HepG2 (cell line): Measurements from ENCODE around the gene NSUN3. TPM values are rescaled to one million over a fixed set of nuclear protein-coding genes. Genes with fewer than 3 reads are reported as not detected.

Experiments
- ATAC-seq: fragments of 200-7000 bp; cut with Tn5 transposase; 3 replicates; pipeline ENCODE4 v1.9.1; 2020; ENCODE audit warnings: mild to moderate bottlenecking, moderate library complexity
- BruUV-seq: library from RNA; stranded (reverse); fragments of 400-500 nt; replicated peaks from 2 replicates; lab custom pipeline; 2021; lab: Mats Ljungman, UMichigan
- CTCF ChIA-PET: fragments of 300-600 bp; formaldehyde crosslinking; extraction: SDS; loops from one replicate; lab custom pipeline; 2021; ENCODE audit warnings: low total read pairs, inconsistent platforms, low intra/inter-chr PET ratio; lab: Yijun Ruan, JAX
- POLR2A ChIA-PET: fragments of 350-600 bp; sonication (Branson Sonifier 250); formaldehyde crosslinking; loops from one replicate; lab custom pipeline; 2020; ENCODE audit warnings: antibody characterized with exemption, inconsistent platforms; lab: Yijun Ruan, JAX
- DNase-seq: peaks from one replicate; pipeline ENCODE4 v3.0.0-alpha.2; 2015; ENCODE audit warnings: low spot score
- FAIRE-seq: peaks from 3 replicates; lab custom pipeline; 2011; peaks lifted over from hg19 to GRCh38; lab: Jason Lieb, UNC
- H2AFZ ChIP-seq: one replicate; pipeline ENCODE4 v1.6.1; 2011; ENCODE audit warnings: low read length, inconsistent platforms
- H3K27ac ChIP-seq: fragments of 300-600 bp; 3 replicates; pipeline ENCODE4 v1.8.0; 2011; ENCODE audit warnings: mixed run types, mild to moderate bottlenecking, mixed read lengths, low read length, inconsistent platforms; ENCODE audit not compliant: insufficient read depth; ENCODE audit errors: extremely low read length
- H3K27me3 ChIP-seq, 2 experiments: fragments of 200-600 bp in 1 of 2; 2 replicates in 1 of 2; 3 replicates in 1 of 2; pipeline versions ENCODE4 v1.6.0 to v1.8.0; 2011; ENCODE audit warnings: low read length in 2 of 2, mild to moderate bottlenecking in 2 of 2, moderate library complexity in 2 of 2, inconsistent platforms in 1 of 2; ENCODE audit not compliant: insufficient read depth in 2 of 2, control insufficient read depth in 1 of 2
- H3K36me3 ChIP-seq, 2 experiments: fragments of 200-600 bp in 1 of 2; replicated peaks in 1 of 2; 2 replicates in 1 of 2; 3 replicates in 1 of 2; pipeline versions ENCODE4 v1.5.1 to v1.8.0; 2011; ENCODE audit warnings: low read length in 2 of 2, inconsistent platforms in 1 of 2; ENCODE audit not compliant: insufficient read depth in 2 of 2, control insufficient read depth in 1 of 2
- H3K4me1 ChIP-seq: 2 replicates; pipeline ENCODE4 v1.5.1; 2012; ENCODE audit warnings: low read length, inconsistent platforms; ENCODE audit not compliant: insufficient read depth
- H3K4me2 ChIP-seq: 2 replicates; pipeline ENCODE4 v1.6.0; 2011; ENCODE audit warnings: low read depth, low read length, inconsistent platforms
- H3K4me3 ChIP-seq, 3 experiments: fragments of 200-600 bp in 1 of 3; sonication (generic), shearing (Covaris generic) in 1 of 3; replicated peaks in 1 of 3; 2 replicates each; pipeline ENCODE4 v1.5.1; 2011 to 2016; ENCODE audit warnings: low read length in 3 of 3, inconsistent platforms in 2 of 3, low read depth in 2 of 3, mild to moderate bottlenecking in 2 of 3, control low read depth in 1 of 3, mixed read lengths in 1 of 3; ENCODE audit not compliant: insufficient read depth in 1 of 3
- H3K79me2 ChIP-seq: one replicate; pipeline ENCODE4 v1.6.1; 2011; ENCODE audit warnings: low read length, inconsistent platforms; ENCODE audit not compliant: insufficient read depth
- H3K9ac ChIP-seq: 2 replicates; pipeline ENCODE4 v1.6.0; 2011; ENCODE audit warnings: mild to moderate bottlenecking, low read depth, low read length, inconsistent platforms; ENCODE audit not compliant: insufficient read depth
- H3K9me3 ChIP-seq: 2 replicates; pipeline ENCODE4 v1.5.1; 2012; ENCODE audit warnings: mild to moderate bottlenecking, low read length
- H4K20me1 ChIP-seq: 2 replicates; pipeline ENCODE4 v1.6.0; 2011; ENCODE audit warnings: inconsistent platforms, mild to moderate bottlenecking, low read length, moderate library complexity; ENCODE audit not compliant: insufficient read depth
- DMAP1 ChIP-seq: IDR thresholded peaks from 2 replicates; pipeline ENCODE4 v1.6.1; 2016
- DNMT3B ChIP-seq: conservative IDR thresholded peaks from 2 replicates; pipeline ENCODE4 v1.6.1; 2016; ENCODE audit warnings: missing biosample characterization, control low read depth
- HNRNPH1 ChIP-seq: fragments of 200-400 bp; formaldehyde crosslinking; optimal IDR thresholded peaks from 2 replicates; pipeline ENCODE3; 2017; ENCODE audit warnings: mild to moderate bottlenecking, low read depth, low read length
- MATR3 ChIP-seq: sonication (generic); formaldehyde crosslinking; IDR thresholded peaks from 2 replicates; pipeline ENCODE4 v1.4.0; 2020; ENCODE audit warnings: missing genetic modification reagents
- MIXL1 ChIP-seq: IDR thresholded peaks from 2 replicates; pipeline ENCODE4 v1.6.1; 2016
- ONECUT2 ChIP-seq: sonication (generic); formaldehyde crosslinking; IDR thresholded peaks from 2 replicates; pipeline ENCODE4 v1.4.0; 2020; ENCODE audit warnings: missing genetic modification reagents
- PCBP1 ChIP-seq: fragments of 200-400 bp; formaldehyde crosslinking; IDR thresholded peaks from 2 replicates; pipeline ENCODE4 v1.6.1; 2017; ENCODE audit warnings: mild to moderate bottlenecking, low read depth, low read length, borderline replicate concordance
- POLR2AphosphoS5 ChIP-seq: IDR thresholded peaks from 2 replicates; pipeline ENCODE4 v1.6.1; 2012; ENCODE audit warnings: low read depth, low read length
- SP140L ChIP-seq: sonication (generic); formaldehyde crosslinking; IDR thresholded peaks from 2 replicates; pipeline ENCODE4 v1.4.0; 2020; ENCODE audit warnings: missing genetic modification reagents, borderline replicate concordance
- ZNF431 ChIP-seq: sonication (generic); formaldehyde crosslinking; IDR thresholded peaks from 2 replicates; pipeline ENCODE4 v1.9.0; 2022; ENCODE audit warnings: missing genetic modification reagents, low read depth, mild to moderate bottlenecking, borderline replicate concordance
- ZNF547 ChIP-seq: sonication (generic); formaldehyde crosslinking; IDR thresholded peaks from 2 replicates; pipeline ENCODE4 v1.5.1; 2020; ENCODE audit warnings: mild to moderate bottlenecking, missing genetic modification reagents
- in situ Hi-C: cut with HindIII; loops from 2 replicates; pipeline ENCODE4 v1.10.0; 2017; ENCODE audit warnings: low pct_unique_long_range_greater_than_20kb; ENCODE audit not compliant: extremely low pct_ligation_motif_present
- intact Hi-C: fragments of 100-400 bp; cut with micrococcal nuclease; formaldehyde crosslinking; loops from one replicate; pipeline ENCODE4 v1.10.0; 2022; ENCODE audit not compliant: unreplicated experiment
- polyA plus RNA-seq, 8 experiments: library from polyadenylated mRNA; depleted of rRNA in 3 of 8; stranded (reverse) in 7 of 8; unstranded in 1 of 8; fragments of >200 nt; fragmentation: Illumina TruSeq in 4 of 8; extraction: Trizol in 4 of 8; gene quantifications; 2 replicates each; pipeline versions ENCODE4 v1.2.1 to v1.2.3, GENCODE V29; 2011 to 2016; ENCODE audit warnings: low read depth in 4 of 8, missing spikeins in 1 of 8, mixed read lengths in 1 of 8; ENCODE audit not compliant: insufficient read depth in 1 of 8
- total RNA-seq, 5 experiments: library from RNA; depleted of rRNA; stranded (reverse); fragments of >200 nt; fragmentation: Illumina TruSeq; extraction: Trizol; gene quantifications; 2 replicates each; pipeline ENCODE4 v1.2.3, GENCODE V29; 2016; ENCODE audit warnings: low read depth in 1 of 5
- TF ChIP-seq, protein P1 (sequence below): sonication (generic); formaldehyde crosslinking; IDR thresholded peaks from 2 replicates; pipeline ENCODE4 v1.5.0; 2020; ENCODE audit warnings: missing genetic modification reagents
- TF ChIP-seq, protein P2 (sequence below): fragments of 450-650 bp; IDR thresholded peaks from 2 replicates; pipeline ENCODE4 v1.6.1; 2017
- TF ChIP-seq, protein P3 (sequence below): sonication (generic); formaldehyde crosslinking; IDR thresholded peaks from 2 replicates; pipeline ENCODE4 v1.4.0; 2020; ENCODE audit warnings: missing genetic modification reagents, borderline replicate concordance
- TF ChIP-seq, protein P4 (sequence below): sonication (generic); formaldehyde crosslinking; IDR thresholded peaks from 2 replicates; pipeline ENCODE4 v1.4.0; 2020; ENCODE audit warnings: mild to moderate bottlenecking, missing genetic modification reagents

Gene NSUN3
- total and polyA plus RNA-seq, 2 of the 13 experiments (the other 11 are each of a cell fraction or from before 2014, with no cell fraction given): 3.2 to 10.6 TPM

DNA sequence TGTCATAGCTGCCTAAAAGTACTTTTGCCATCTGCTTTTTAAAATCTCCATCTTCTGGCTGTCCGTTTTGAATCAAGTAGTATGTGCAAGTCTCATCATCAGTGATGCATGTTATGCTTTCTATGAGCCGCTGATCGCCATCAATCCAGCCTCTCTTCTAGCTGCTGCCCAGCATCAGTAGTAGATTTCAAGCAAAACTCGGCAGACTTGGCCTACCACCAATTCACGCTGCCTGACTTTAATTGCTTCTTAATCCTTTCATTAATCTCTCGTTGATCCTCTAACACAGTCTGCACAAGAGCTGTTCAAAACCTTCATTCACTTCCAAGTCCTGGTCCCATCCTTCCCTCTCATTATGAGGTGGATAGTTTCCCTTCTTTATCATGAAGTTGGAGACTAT, 104.9 kb downstream of the NSUN3 start (continued):
- TF ChIP-seq, protein P1, sequence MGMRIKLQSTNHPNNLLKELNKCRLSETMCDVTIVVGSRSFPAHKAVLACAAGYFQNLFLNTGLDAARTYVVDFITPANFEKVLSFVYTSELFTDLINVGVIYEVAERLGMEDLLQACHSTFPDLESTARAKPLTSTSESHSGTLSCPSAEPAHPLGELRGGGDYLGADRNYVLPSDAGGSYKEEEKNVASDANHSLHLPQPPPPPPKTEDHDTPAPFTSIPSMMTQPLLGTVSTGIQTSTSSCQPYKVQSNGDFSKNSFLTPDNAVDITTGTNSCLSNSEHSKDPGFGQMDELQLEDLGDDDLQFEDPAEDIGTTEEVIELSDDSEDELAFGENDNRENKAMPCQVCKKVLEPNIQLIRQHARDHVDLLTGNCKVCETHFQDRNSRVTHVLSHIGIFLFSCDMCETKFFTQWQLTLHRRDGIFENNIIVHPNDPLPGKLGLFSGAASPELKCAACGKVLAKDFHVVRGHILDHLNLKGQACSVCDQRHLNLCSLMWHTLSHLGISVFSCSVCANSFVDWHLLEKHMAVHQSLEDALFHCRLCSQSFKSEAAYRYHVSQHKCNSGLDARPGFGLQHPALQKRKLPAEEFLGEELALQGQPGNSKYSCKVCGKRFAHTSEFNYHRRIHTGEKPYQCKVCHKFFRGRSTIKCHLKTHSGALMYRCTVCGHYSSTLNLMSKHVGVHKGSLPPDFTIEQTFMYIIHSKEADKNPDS (CRISPR knock-in tag): no peak
- TF ChIP-seq, protein P2, sequence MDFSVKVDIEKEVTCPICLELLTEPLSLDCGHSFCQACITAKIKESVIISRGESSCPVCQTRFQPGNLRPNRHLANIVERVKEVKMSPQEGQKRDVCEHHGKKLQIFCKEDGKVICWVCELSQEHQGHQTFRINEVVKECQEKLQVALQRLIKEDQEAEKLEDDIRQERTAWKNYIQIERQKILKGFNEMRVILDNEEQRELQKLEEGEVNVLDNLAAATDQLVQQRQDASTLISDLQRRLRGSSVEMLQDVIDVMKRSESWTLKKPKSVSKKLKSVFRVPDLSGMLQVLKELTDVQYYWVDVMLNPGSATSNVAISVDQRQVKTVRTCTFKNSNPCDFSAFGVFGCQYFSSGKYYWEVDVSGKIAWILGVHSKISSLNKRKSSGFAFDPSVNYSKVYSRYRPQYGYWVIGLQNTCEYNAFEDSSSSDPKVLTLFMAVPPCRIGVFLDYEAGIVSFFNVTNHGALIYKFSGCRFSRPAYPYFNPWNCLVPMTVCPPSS: no peak
- TF ChIP-seq ZNF547 (CRISPR knock-in tag) (no peak), PCBP1 (no peak), POLR2AphosphoS5 (no peak), SP140L (CRISPR knock-in tag) (no peak)

DNA sequence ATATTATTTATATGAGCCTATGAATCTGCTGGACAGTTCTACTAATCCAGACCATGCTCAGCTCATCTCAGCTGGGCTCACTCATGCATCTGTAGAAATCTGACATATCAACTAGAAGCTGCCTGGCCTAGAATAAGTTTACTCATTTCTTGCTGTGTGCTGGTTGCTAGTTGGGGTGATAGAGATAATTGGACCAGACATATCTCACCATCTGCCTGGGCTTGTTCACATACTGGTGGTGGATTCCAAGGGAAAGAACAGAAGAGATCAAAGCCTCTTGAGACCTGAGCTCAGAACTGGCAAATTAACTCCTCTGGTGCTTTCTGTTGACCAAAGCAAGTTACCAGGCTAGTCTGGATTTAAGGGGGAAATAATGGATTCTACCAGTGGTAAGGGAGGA, 109.1 kb downstream of the NSUN3 start:
- CTCF ChIA-PET: no interaction called here
- in situ Hi-C loops: no loop called here
- TF ChIP-seq, protein P3, sequence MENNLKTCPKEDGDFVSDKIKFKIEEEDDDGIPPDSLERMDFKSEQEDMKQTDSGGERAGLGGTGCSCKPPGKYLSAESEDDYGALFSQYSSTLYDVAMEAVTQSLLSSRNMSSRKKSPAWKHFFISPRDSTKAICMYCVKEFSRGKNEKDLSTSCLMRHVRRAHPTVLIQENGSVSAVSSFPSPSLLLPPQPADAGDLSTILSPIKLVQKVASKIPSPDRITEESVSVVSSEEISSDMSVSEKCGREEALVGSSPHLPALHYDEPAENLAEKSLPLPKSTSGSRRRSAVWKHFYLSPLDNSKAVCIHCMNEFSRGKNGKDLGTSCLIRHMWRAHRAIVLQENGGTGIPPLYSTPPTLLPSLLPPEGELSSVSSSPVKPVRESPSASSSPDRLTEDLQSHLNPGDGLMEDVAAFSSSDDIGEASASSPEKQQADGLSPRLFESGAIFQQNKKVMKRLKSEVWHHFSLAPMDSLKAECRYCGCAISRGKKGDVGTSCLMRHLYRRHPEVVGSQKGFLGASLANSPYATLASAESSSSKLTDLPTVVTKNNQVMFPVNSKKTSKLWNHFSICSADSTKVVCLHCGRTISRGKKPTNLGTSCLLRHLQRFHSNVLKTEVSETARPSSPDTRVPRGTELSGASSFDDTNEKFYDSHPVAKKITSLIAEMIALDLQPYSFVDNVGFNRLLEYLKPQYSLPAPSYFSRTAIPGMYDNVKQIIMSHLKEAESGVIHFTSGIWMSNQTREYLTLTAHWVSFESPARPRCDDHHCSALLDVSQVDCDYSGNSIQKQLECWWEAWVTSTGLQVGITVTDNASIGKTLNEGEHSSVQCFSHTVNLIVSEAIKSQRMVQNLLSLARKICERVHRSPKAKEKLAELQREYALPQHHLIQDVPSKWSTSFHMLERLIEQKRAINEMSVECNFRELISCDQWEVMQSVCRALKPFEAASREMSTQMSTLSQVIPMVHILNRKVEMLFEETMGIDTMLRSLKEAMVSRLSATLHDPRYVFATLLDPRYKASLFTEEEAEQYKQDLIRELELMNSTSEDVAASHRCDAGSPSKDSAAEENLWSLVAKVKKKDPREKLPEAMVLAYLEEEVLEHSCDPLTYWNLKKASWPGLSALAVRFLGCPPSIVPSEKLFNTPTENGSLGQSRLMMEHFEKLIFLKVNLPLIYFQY (CRISPR knock-in tag): no peak
- TF ChIP-seq DNMT3B (CRISPR knock-in tag) (no peak), HNRNPH1 (no peak), MIXL1 (no peak), DMAP1 (CRISPR knock-in tag) (no peak), ONECUT2 (CRISPR knock-in tag) (no peak), MATR3 (CRISPR knock-in tag) (no peak), ZNF431 (CRISPR knock-in tag) (no peak)
- TF ChIP-seq, protein P4, sequence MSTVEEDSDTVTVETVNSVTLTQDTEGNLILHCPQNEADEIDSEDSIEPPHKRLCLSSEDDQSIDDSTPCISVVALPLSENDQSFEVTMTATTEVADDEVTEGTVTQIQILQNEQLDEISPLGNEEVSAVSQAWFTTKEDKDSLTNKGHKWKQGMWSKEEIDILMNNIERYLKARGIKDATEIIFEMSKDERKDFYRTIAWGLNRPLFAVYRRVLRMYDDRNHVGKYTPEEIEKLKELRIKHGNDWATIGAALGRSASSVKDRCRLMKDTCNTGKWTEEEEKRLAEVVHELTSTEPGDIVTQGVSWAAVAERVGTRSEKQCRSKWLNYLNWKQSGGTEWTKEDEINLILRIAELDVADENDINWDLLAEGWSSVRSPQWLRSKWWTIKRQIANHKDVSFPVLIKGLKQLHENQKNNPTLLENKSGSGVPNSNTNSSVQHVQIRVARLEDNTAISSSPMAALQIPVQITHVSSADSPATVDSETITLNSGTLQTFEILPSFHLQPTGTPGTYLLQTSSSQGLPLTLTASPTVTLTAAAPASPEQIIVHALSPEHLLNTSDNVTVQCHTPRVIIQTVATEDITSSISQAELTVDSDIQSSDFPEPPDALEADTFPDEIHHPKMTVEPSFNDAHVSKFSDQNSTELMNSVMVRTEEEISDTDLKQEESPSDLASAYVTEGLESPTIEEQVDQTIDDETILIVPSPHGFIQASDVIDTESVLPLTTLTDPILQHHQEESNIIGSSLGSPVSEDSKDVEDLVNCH: no peak

More for the DNA sequence above, 109.1 kb downstream of the NSUN3 start:
- no peak overlapping the region for H3K27ac ChIP-seq
- BruUV-seq: no TSS peak
- H3K9me3 ChIP-seq: no peaks in the 10 kb centered on the region
- FAIRE-seq: no peak
- H3K9ac ChIP-seq: no peak overlapping the region
- no peak overlapping the region for H3K4me2 ChIP-seq
- H3K27me3 ChIP-seq: no peaks in the 10 kb centered on the region; a peak in 1 of 5 replicates
- POLR2A ChIA-PET: no interaction called here
- no peak for ATAC-seq
- H3K4me1 ChIP-seq: no peaks in the 10 kb centered on the region
- intact Hi-C loops: no loop called here
- DNase-seq: no peak
- no peaks in the 10 kb centered on the region for H3K36me3 ChIP-seq
- no peaks in the 10 kb centered on the region for H3K79me2 ChIP-seq
- H3K4me3 ChIP-seq: no peak overlapping the region
- H2AFZ ChIP-seq: no peak overlapping the region
- H4K20me1 ChIP-seq: no peaks in the 10 kb centered on the region
